ENCODE results near the gene LIPC. TPM values are rescaled to one million over a fixed set of nuclear protein-coding genes. Genes with fewer than 3 reads are reported as not detected.

The LIPC gene
- total and polyA plus RNA-seq, 2 donors (not counting 1 experiment from before 2014, with no cell fraction given) = 0.82 to 4.0 TPM

DNA sequence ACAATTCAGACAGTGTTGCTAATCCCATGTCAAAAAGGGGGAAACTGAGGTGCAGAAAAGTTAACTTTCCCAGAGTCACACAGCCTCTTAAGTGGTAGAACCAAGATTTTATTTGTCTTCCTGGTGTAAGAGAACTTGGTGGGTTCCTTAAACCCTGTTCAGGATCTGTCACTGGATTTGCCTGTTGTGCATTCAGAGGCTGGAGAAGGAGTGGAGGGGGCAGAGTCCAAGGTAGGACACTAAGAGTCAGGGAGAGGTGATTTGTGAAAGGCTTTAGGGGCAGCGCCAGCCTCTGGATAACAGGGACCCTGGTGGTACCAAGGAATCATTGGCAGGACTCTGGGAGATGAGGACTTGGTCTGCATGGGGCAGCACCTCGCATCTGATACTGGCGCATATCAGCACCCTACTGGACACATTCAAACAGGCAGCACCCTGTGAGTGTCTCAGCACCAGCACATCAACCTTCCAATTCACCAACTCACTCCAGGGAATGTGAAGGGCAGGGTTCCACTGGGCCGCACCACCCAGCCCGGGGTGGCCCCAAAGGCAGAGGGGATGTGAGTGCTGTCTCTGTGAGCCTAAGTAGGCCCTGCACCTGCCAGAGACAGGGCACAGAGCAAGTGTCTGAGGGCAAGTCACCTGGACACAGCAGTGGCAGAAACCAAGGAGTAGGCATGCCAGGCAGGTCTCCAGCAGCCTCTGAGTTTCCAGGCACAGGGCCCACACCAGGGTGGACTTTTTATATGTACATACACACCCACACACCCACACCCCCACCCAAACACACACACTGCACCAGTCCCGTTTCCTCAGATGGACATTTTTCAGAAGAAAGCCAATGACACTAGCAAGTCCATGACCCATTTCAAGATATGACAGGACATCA is 71.6 kb downstream of the LIPC start:
- no peak for DNase-seq (ENCODE audit: low read depth in 2 of 2)
- Histone ChIP-seq H3K27me3 (ENCODE audit: control insufficient read depth, insufficient read depth, low read length) (no peaks in the 10 kb centered on the region), H3K4me1 (ENCODE audit: control insufficient read depth, extremely low read depth, insufficient read depth, low read length) (peaks cover 3% of the 10 kb centered on the region), H4K20me1 (ENCODE audit: control insufficient read depth, extremely low read depth, insufficient read depth, low read length) (no peaks in the 10 kb centered on the region), H3K9me3 (ENCODE audit: control insufficient read depth, insufficient read depth, low read depth, low read length) (no peaks in the 10 kb centered on the region), H3K9ac (ENCODE audit: insufficient read depth, low read length) (no peak overlapping the region), H2AFZ (ENCODE audit: low read length) (no peak overlapping the region), H3K4me3 (replicated peaks in 1 of 4; ENCODE audit: control extremely low read depth in 1 of 4, insufficient read depth in 1 of 4, low read depth in 3 of 4, low read length in 4 of 4) (no peak overlapping the region), H3K27ac (ENCODE audit: insufficient read depth, low read length) (no peak overlapping the region), H3K79me2 (ENCODE audit: control insufficient read depth, insufficient read depth, low read length) (no peaks in the 10 kb centered on the region), H3K36me3 (ENCODE audit: control insufficient read depth, insufficient read depth, low read length) (no peaks in the 10 kb centered on the region), H3K4me2 (ENCODE audit: extremely low read depth, insufficient read depth, low read length) (no peak overlapping the region)
- TF ChIP-seq, protein P1, sequence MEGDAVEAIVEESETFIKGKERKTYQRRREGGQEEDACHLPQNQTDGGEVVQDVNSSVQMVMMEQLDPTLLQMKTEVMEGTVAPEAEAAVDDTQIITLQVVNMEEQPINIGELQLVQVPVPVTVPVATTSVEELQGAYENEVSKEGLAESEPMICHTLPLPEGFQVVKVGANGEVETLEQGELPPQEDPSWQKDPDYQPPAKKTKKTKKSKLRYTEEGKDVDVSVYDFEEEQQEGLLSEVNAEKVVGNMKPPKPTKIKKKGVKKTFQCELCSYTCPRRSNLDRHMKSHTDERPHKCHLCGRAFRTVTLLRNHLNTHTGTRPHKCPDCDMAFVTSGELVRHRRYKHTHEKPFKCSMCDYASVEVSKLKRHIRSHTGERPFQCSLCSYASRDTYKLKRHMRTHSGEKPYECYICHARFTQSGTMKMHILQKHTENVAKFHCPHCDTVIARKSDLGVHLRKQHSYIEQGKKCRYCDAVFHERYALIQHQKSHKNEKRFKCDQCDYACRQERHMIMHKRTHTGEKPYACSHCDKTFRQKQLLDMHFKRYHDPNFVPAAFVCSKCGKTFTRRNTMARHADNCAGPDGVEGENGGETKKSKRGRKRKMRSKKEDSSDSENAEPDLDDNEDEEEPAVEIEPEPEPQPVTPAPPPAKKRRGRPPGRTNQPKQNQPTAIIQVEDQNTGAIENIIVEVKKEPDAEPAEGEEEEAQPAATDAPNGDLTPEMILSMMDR (conservative IDR thresholded peaks at IDR 0.05 in 1 of 2, IDR thresholded peaks at IDR 0.05 in 1 of 2; ENCODE audit: low read depth in 1 of 2, low read length in 2 of 2) = no peak
- no peak for TF ChIP-seq EZH2 (IDR thresholded peaks at IDR 0.05; ENCODE audit: low read length, missing control alignments)

DNA sequence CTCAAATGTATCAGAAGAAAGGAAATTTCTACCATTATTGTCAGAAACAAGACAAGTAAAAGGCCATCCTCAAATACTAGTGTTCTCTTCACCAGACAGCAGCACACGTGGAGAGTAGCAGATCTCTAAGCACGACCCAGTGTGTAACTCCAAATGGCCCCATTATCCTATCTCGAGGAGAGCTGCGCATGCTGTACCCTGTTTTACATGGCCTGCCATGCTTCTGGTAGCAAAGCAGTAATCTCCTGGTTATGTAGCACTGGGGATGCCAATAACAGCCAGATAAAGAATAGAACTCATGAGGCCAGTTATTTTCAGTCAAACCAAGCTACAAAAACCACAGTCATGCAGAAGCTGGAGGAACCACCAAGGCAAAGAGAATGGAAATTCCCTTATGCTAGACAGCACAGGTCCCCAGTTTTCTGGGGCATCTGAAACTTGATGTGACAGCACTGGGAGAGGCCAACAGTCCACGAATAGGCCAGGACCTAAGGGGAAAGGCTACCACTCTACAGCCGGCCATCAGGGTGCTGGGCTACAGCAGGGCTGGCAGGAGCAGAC is 73.0 kb downstream of the LIPC start:
- Histone ChIP-seq H3K4me1 (ENCODE audit: control insufficient read depth, extremely low read depth, insufficient read depth, low read length) (no peaks in the 10 kb centered on the region), H3K4me3 (replicated peaks in 1 of 4; ENCODE audit: control extremely low read depth in 1 of 4, insufficient read depth in 1 of 4, low read depth in 3 of 4, low read length in 4 of 4) (no peak overlapping the region), H3K36me3 (ENCODE audit: control insufficient read depth, insufficient read depth, low read length) (no peaks in the 10 kb centered on the region), H3K79me2 (ENCODE audit: control insufficient read depth, insufficient read depth, low read length) (no peaks in the 10 kb centered on the region), H3K9ac (ENCODE audit: insufficient read depth, low read length) (no peak overlapping the region), H4K20me1 (ENCODE audit: control insufficient read depth, extremely low read depth, insufficient read depth, low read length) (no peaks in the 10 kb centered on the region), H2AFZ (ENCODE audit: low read length) (no peak overlapping the region), H3K9me3 (ENCODE audit: control insufficient read depth, insufficient read depth, low read depth, low read length) (no peaks in the 10 kb centered on the region), H3K27ac (ENCODE audit: insufficient read depth, low read length) (no peak overlapping the region), H3K4me2 (ENCODE audit: extremely low read depth, insufficient read depth, low read length) (no peak overlapping the region), H3K27me3 (ENCODE audit: control insufficient read depth, insufficient read depth, low read length) (no peaks in the 10 kb centered on the region)
- TF ChIP-seq, protein P1 (conservative IDR thresholded peaks at IDR 0.05 in 1 of 2, IDR thresholded peaks at IDR 0.05 in 1 of 2; ENCODE audit: low read depth in 1 of 2, low read length in 2 of 2) = no peak
- TF ChIP-seq EZH2 (IDR thresholded peaks at IDR 0.05; ENCODE audit: low read length, missing control alignments) = no peak
- DNase-seq (ENCODE audit: low read depth in 2 of 2) = no peak

DNA sequence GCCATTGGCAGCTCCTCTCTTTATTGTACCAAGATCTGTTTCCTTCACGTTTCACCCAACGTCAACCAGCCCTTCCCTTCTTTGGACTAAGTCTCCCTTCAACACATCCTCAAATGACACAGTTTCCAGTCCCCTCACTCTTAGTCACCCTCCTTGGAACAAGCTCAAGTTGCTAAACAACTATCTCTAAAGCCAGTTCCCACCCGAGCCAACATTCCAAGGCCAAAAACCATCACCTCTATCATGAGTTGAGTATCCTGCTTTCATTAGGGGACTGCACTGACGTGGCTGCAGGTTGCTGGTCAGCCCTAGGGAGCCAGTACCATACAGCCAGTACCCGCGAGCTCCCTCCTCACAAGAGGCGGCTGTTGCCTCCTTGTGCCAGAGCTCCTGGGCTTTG is 73.8 kb downstream of the LIPC start:
- no peaks in the 10 kb centered on the region for H3K79me2 ChIP-seq (ENCODE audit: control insufficient read depth, insufficient read depth, low read length)
- no peaks in the 10 kb centered on the region for H3K4me1 ChIP-seq (ENCODE audit: control insufficient read depth, extremely low read depth, insufficient read depth, low read length)
- TF ChIP-seq EZH2 (IDR thresholded peaks at IDR 0.05; ENCODE audit: low read length, missing control alignments) = no peak
- TF ChIP-seq, protein P1 (conservative IDR thresholded peaks at IDR 0.05 in 1 of 2, IDR thresholded peaks at IDR 0.05 in 1 of 2; ENCODE audit: low read depth in 1 of 2, low read length in 2 of 2) = no peak
- H3K27ac ChIP-seq (ENCODE audit: insufficient read depth, low read length) = no peak overlapping the region
- H3K9me3 ChIP-seq (ENCODE audit: control insufficient read depth, insufficient read depth, low read depth, low read length) = no peaks in the 10 kb centered on the region
- H3K9ac ChIP-seq (ENCODE audit: insufficient read depth, low read length) = no peak overlapping the region
- DNase-seq (ENCODE audit: low read depth in 2 of 2) = peak in 1 of 2 donors; percentile 37
- no peak overlapping the region for H2AFZ ChIP-seq (ENCODE audit: low read length)
- no peaks in the 10 kb centered on the region for H4K20me1 ChIP-seq (ENCODE audit: control insufficient read depth, extremely low read depth, insufficient read depth, low read length)
- H3K4me2 ChIP-seq (ENCODE audit: extremely low read depth, insufficient read depth, low read length) = no peak overlapping the region
- no peaks in the 10 kb centered on the region for H3K36me3 ChIP-seq (ENCODE audit: control insufficient read depth, insufficient read depth, low read length)
- no peak overlapping the region for H3K4me3 ChIP-seq (replicated peaks in 1 of 4; ENCODE audit: control extremely low read depth in 1 of 4, insufficient read depth in 1 of 4, low read depth in 3 of 4, low read length in 4 of 4)
- H3K27me3 ChIP-seq (ENCODE audit: control insufficient read depth, insufficient read depth, low read length) = no peaks in the 10 kb centered on the region
